Panc1 (cell line): ENCODE measurements around the gene YTHDC2. TPM values are rescaled to one million over a fixed set of nuclear protein-coding genes. Genes with fewer than 3 reads are reported as not detected.
A peak's percentile ranks its signal among the peaks of the same experiment; 100 is the strongest.

Experiments
- ATAC-seq: fragments of 200-7000 bp; cut with Tn5 transposase; 2 replicates; pipeline ENCODE4 v1.9.1; 2020; ENCODE audit warnings: mild to moderate bottlenecking, moderate library complexity
- BruUV-seq: library from RNA; stranded (reverse); fragments of 400-500 nt; replicated peaks from 2 replicates; lab custom pipeline; 2021; lab: Mats Ljungman, UMichigan
- CTCF ChIA-PET: fragments of 300-600 bp; sonication (Branson Sonifier 250); formaldehyde crosslinking; loops from one replicate; lab custom pipeline; 2022; ENCODE audit warnings: antibody characterized with exemption; lab: Charles Lee
- POLR2A ChIA-PET: fragments of 300-600 bp; sonication (Branson Sonifier 250); formaldehyde crosslinking; loops from one replicate; lab custom pipeline; 2022; ENCODE audit warnings: antibody characterized with exemption; lab: Charles Lee
- DNase-seq: peaks from one replicate; pipeline ENCODE4 v3.0.0-alpha.2; 2010; ENCODE audit warnings: low read depth, low spot score
- H3K27ac ChIP-seq: 2 replicates; pipeline ENCODE4 v1.5.1; 2011; ENCODE audit warnings: mild to moderate bottlenecking, low read length, inconsistent platforms
- H3K27me3 ChIP-seq: fragments of 200-500 bp; sonication (Bioruptor generic); 2 replicates; pipeline ENCODE4 v1.6.0; 2014; ENCODE audit warnings: low read length, inconsistent platforms; ENCODE audit not compliant: control insufficient read depth, insufficient read depth
- H3K36me3 ChIP-seq: fragments of 200-500 bp; sonication (Bioruptor generic); 2 replicates; pipeline ENCODE4 v1.5.1; 2014; ENCODE audit warnings: inconsistent platforms, mild to moderate bottlenecking, low read length, moderate library complexity; ENCODE audit not compliant: control insufficient read depth, insufficient read depth
- H3K4me1 ChIP-seq: 2 replicates; pipeline ENCODE4 v1.5.1; 2011; ENCODE audit warnings: inconsistent platforms, mild to moderate bottlenecking, low read length, moderate library complexity; ENCODE audit not compliant: control insufficient read depth, insufficient read depth
- H3K4me3 ChIP-seq, 2 experiments: 2 replicates each; pipeline ENCODE4 v1.5.1; 2011 to 2012; ENCODE audit warnings: low read depth in 2 of 2, low read length in 2 of 2, mild to moderate bottlenecking in 2 of 2, inconsistent platforms in 1 of 2, moderate library complexity in 1 of 2
- H3K9me3 ChIP-seq: fragments of 200-500 bp; sonication (Bioruptor generic); 2 replicates; pipeline ENCODE4 v1.5.1; 2014; ENCODE audit warnings: low read depth, mild to moderate bottlenecking, inconsistent platforms, low read length, moderate library complexity; ENCODE audit not compliant: control insufficient read depth, insufficient read depth
- CTCF ChIP-seq: fragments of 450-650 bp; IDR thresholded peaks from 2 replicates; pipeline ENCODE4 v1.5.1; 2017; ENCODE audit warnings: mild to moderate bottlenecking
- POLR2AphosphoS5 ChIP-seq: IDR thresholded peaks from 2 replicates; pipeline ENCODE4 v1.6.1; 2012; ENCODE audit warnings: mild to moderate bottlenecking, low read depth, low read length, moderate library complexity
- SIN3A ChIP-seq: IDR thresholded peaks from 2 replicates; pipeline ENCODE4 v1.6.1; 2012; ENCODE audit warnings: low read depth, mild to moderate bottlenecking, low read length, moderate library complexity, borderline replicate concordance; ENCODE audit not compliant: insufficient read depth
- TCF7L2 ChIP-seq: IDR thresholded peaks from 2 replicates; pipeline ENCODE4 v1.6.1; 2011; ENCODE audit warnings: mild to moderate bottlenecking, low read depth, low read length, inconsistent platforms
- in situ Hi-C: cut with HindIII; loops from 2 replicates; pipeline ENCODE4 v1.10.0; 2016; ENCODE audit warnings: low sequenced_read_pairs, low pct_unique_long_range_greater_than_20kb
- intact Hi-C: fragments of 100-400 bp; cut with micrococcal nuclease; formaldehyde crosslinking; loops from one replicate; pipeline ENCODE4 v1.10.0; 2022; ENCODE audit not compliant: unreplicated experiment
- total RNA-seq: library from RNA; stranded (reverse); gene quantifications from one replicate; pipeline ENCODE4 v1.2.1, GENCODE V29; 2021; ENCODE audit not compliant: unreplicated experiment
- TF ChIP-seq, protein P1 (sequence below), 2 experiments: IDR thresholded peaks; 2 replicates each; pipeline ENCODE4 v1.6.1; 2011 to 2012; ENCODE audit warnings: low read depth in 2 of 2, control low read depth in 1 of 2, low read length in 1 of 2, mild to moderate bottlenecking in 1 of 2, moderate library complexity in 1 of 2; ENCODE audit not compliant: insufficient read depth in 1 of 2

YTHDC2 gene
- total RNA-seq, 1 experiment from 2014 or later = 21.7 TPM

DNA sequence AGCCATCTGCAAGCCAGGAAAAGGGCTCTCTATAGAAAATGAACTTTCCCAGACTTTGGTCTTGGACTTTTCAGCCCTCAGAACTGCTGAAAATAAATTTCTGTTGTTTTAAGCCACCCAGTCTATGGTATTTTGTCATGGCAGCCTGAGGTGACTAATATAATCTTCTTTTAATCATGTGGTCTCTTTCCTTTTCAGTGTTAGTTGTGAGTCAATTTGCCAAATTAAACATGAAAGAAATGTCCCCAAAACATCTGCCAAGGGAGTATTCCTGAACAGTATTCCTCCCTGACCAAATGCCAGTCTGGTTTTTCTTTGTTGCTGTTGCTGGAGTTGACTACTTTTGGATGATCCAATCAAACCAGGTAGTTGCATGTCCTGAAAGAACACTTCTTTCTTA lies 4.7 kb upstream of the YTHDC2 start:
- ATAC-seq = no peak
- TF ChIP-seq, protein P1, sequence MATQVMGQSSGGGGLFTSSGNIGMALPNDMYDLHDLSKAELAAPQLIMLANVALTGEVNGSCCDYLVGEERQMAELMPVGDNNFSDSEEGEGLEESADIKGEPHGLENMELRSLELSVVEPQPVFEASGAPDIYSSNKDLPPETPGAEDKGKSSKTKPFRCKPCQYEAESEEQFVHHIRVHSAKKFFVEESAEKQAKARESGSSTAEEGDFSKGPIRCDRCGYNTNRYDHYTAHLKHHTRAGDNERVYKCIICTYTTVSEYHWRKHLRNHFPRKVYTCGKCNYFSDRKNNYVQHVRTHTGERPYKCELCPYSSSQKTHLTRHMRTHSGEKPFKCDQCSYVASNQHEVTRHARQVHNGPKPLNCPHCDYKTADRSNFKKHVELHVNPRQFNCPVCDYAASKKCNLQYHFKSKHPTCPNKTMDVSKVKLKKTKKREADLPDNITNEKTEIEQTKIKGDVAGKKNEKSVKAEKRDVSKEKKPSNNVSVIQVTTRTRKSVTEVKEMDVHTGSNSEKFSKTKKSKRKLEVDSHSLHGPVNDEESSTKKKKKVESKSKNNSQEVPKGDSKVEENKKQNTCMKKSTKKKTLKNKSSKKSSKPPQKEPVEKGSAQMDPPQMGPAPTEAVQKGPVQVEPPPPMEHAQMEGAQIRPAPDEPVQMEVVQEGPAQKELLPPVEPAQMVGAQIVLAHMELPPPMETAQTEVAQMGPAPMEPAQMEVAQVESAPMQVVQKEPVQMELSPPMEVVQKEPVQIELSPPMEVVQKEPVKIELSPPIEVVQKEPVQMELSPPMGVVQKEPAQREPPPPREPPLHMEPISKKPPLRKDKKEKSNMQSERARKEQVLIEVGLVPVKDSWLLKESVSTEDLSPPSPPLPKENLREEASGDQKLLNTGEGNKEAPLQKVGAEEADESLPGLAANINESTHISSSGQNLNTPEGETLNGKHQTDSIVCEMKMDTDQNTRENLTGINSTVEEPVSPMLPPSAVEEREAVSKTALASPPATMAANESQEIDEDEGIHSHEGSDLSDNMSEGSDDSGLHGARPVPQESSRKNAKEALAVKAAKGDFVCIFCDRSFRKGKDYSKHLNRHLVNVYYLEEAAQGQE (IDR thresholded peaks at IDR 0.05; ENCODE audit: insufficient read depth in 1 of 2, low read depth in 2 of 2, low read length in 1 of 2) = no peak
- TF ChIP-seq CTCF (no peak), POLR2AphosphoS5 (no peak), TCF7L2 (no peak), SIN3A (no peak)
- in situ Hi-C loops = no loop called here
- H3K27me3 ChIP-seq = peaks cover 16% of the 10 kb centered on the region; the same call in 1 of the 2 replicates
- BruUV-seq = no TSS peak
- CTCF ChIA-PET = no interaction called here
- H3K27ac ChIP-seq = no peak overlapping the region
- DNase-seq = no peak
- no peaks in the 10 kb centered on the region for H3K9me3 ChIP-seq
- POLR2A ChIA-PET = no interaction called here
- H3K4me3 ChIP-seq = no peak overlapping the region
- H3K36me3 ChIP-seq = no peaks in the 10 kb centered on the region
- H3K4me1 ChIP-seq = no peaks in the 10 kb centered on the region
- intact Hi-C loops = no loop called here

GRCh38 chr5:113510836-113511451 lies 2.5 kb upstream of the YTHDC2 start:
- DNase-seq (no peak), ATAC-seq (peak; percentile 64; the same call in 1 of the 2 replicates)
- BruUV-seq = no TSS peak
- H3K27ac ChIP-seq = no peak overlapping the region
- TF ChIP-seq CTCF = peak; percentile 66; the same call in 1 of the 2 replicates
- no peak for TF ChIP-seq TCF7L2
- TF ChIP-seq SIN3A = no peak
- TF ChIP-seq, protein P1 (IDR thresholded peaks at IDR 0.05; ENCODE audit: insufficient read depth in 1 of 2, low read depth in 2 of 2, low read length in 1 of 2) = no peak
- TF ChIP-seq POLR2AphosphoS5 = no peak
- peaks cover 11% of the 10 kb centered on the region; the same call in 1 of the 2 replicates for H3K27me3 ChIP-seq
- CTCF ChIA-PET = interaction anchor here (0.6 to 1.5 kb wide), 5 partner anchors 132 to 1365 kb away, joined by 3 to 7 read pairs (median 4); no protein-coding TSS in a partner anchor
- H3K36me3 ChIP-seq = no peaks in the 10 kb centered on the region
- H3K9me3 ChIP-seq = no peaks in the 10 kb centered on the region
- intact Hi-C loops (loop anchor here (1.0 to 10.0 kb wide), 3 partner anchors 133 to 516 kb away; no protein-coding TSS in a partner anchor), in situ Hi-C loops (no loop called here)
- POLR2A ChIA-PET = no interaction called here
- no peak overlapping the region for H3K4me3 ChIP-seq
- H3K4me1 ChIP-seq = peaks cover 10% of the 10 kb centered on the region
